GM18511 (cell line): ENCODE data around the gene CTNNA2.

Experiments
- ATAC-seq: cut with Tn5 transposase; IDR thresholded peaks from one replicate; pipeline ENCODE4 v1.9.1; 2021; ENCODE audit warnings: mild to moderate bottlenecking, moderate library complexity; ENCODE audit not compliant: unreplicated experiment

The CTNNA2 gene

GRCh38 chr2:80340022-80340421 is 827.2 kb downstream of the CTNNA2 start:
- ATAC-seq = no peak

- no peak for ATAC-seq
Observed at GRCh38 chr2:80348078-80348477, 835.2 kb downstream of the CTNNA2 start.

GRCh38 chr2:80348953-80349352 is 836.1 kb downstream of the CTNNA2 start:
- ATAC-seq = no peak

DNA sequence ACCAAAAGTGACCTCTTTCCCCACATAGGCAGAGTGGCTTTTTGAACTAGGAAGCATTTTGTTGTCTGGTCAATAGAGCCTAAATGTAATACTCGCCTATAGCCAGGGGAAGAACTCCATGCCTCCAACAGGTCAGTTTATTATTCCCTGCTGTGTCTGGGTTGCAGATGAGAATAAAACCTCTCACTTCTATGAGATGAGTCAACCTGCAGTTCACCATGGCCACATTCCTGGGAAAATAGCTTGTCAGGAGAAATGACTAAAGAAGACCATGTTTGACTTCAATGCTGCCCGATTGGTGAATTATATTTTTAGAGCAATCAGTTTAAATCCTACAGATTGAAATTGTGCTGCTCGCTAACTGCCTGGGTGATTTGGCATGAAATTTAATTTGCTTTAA is 838.4 kb downstream of the CTNNA2 start:
- ATAC-seq = no peak

- no peak for ATAC-seq
Observed at GRCh38 chr2:80354858-80355257, 842.0 kb downstream of the CTNNA2 start.

- ATAC-seq = no peak
Observed at GRCh38 chr2:80361904-80362303, 849.1 kb downstream of the CTNNA2 start.

DNA sequence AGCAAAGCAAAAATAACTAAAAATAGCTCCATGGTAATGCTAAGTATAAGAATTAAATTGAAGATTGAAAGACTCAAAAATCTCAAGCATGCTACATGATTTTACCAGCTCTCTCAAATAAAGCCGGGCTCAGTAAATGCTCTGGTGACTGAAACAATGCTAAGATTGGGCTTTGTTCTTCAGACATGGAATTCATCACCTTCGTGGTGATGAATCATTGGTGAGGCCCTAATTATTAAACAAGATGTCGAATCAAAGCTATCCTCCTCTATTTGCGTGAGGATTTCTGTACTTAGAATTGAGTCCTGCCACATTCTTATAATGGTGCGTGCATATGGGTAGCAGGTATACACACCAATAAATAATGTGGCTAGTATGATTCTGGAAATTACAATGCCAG is 850.5 kb downstream of the CTNNA2 start:
- no peak for ATAC-seq

- ATAC-seq = no peak
Observed at GRCh38 chr2:80363791-80364349, 851.0 kb downstream of the CTNNA2 start.

- ATAC-seq = no peak
Observed at GRCh38 chr2:80364524-80365212, 851.8 kb downstream of the CTNNA2 start.

DNA sequence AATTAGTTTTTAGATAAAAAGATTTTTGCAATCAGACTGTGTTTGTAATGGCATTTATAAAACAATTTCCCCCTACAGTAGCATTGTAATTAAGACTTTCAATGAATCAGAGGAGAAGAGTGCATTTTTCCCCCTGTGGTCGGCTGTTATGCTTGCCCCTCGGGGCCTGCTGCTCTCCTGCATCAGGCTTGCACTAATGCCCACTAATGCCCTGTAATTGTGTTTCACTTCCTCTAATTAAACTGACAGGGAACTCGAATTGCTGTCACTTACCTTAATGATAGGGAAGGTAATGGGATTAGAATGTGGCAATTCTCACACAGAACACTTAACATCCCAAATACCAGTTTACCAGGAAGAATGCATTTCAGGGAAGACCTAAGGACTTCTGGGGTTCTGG is 852.9 kb downstream of the CTNNA2 start:
- ATAC-seq = no peak

- no peak for ATAC-seq
Observed at GRCh38 chr2:80370375-80371009, 857.6 kb downstream of the CTNNA2 start.

DNA sequence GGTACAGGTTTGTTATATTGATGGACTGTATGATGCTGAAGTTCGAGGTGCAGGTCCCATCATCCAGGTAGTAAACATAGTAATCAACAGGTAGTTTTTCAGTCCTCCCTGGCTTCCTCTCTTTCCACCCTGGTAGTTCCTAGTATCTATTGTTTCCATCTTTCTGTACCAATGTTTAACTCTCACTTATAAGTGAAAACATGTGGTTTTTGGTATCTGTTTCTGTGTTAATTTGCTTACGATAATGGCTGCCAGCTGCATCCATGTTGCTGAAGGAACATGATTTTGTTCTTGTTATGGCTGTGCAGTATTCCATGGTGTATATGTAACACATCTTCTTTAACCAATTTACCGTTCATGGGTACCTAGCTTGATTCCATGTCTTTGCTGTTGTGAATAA is 861.3 kb downstream of the CTNNA2 start:
- no peak for ATAC-seq

- ATAC-seq = no peak
Observed at GRCh38 chr2:80377071-80377470, 864.2 kb downstream of the CTNNA2 start.

DNA sequence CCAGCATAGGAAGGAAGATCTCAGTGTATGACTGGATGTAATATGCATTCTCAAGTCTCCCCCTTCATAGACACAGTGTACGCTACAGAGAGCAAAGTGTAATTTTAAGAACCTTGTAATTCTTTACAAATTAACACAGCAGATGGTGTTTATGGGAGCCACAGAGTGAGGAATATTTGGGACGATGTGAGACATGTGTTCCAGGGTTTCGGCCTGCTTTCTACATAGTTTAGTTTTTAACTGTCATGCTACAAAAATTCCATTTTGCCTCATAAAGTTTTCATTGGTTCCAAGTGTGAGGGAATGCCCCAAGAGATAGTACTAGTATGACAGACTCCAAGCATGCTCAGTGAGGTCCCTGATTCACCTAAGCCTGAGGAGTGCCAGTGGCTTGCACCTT is 867.9 kb downstream of the CTNNA2 start:
- no peak for ATAC-seq

- no peak for ATAC-seq
Observed at GRCh38 chr2:80381666-80382065, 868.8 kb downstream of the CTNNA2 start.

DNA sequence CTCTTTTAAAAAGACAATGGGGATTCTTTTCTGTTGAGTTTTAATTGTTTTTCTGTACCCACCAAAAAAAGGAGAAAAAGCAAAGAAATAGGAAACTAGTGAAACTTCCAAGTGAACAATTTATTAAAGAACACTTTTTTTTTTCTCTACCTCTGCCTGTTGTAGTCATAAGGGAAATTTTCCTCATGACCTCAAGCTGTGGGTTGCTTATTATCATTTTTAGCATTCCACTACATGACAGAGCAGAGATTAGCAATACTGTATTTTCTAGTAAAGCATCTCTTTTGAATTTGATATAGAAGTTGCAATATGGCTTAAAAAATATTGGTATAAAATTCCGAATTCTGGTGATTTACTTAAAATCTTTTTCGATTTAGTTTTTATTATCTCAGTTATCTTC is 879.6 kb downstream of the CTNNA2 start:
- no peak for ATAC-seq

DNA sequence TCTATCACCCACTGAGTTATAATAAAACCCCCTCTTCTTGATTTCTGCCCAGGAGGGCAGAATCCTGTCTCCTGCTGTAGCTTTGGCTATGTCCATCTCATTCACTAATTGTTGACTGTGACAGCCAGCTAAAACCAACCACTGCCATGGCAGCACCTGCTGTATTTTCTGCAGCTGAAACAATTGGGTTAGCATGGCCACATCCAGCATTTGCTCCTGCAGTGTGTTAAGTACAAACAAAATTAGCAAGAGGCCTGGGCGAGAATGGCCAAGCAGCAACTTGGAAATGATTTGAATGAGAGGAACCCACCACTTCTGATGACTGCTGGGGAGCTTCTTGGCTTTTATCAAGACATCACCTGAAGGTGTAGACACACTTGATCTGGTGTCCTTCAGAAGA is 881.1 kb downstream of the CTNNA2 start:
- ATAC-seq = no peak

DNA sequence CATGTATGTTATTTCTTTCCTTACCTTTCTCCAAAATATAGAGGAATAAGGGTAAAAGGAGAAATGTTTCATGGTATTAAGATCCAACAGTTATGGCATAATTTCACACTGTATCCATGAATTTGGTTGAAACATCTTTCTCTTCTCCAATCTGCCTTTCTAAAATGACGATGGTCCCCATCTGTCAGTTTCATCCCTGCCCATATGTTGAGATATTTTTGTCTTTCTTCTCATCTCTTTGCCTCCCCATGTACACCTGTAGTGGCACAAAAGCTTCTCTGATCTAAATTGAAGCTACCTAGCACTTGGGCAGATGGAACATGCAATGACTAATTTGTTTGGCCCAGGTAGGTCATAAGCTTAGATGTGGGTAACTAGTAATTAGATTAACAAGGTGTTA is 882.4 kb downstream of the CTNNA2 start:
- ATAC-seq = no peak

- ATAC-seq = no peak
Observed at GRCh38 chr2:80396276-80396675, 883.4 kb downstream of the CTNNA2 start.

DNA sequence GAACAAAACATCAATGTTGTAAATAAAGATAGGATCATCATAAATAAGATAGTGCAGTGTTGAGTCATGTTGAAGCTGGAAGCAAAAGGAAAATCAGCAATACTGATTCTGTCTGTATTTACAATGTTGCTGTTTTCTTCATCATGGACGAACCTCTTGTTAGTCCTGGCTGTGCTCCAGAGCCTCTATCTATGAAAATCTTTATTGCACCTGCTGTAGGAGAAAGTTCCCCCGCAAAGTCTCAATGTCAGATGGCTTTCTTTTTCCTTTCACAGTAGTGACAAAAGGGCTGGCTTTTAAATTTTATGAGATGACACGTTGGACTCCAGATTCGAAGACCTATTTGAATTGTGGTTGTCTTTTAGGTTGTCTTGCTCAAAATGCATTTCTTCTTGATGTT is 890.2 kb downstream of the CTNNA2 start:
- ATAC-seq = no peak

DNA sequence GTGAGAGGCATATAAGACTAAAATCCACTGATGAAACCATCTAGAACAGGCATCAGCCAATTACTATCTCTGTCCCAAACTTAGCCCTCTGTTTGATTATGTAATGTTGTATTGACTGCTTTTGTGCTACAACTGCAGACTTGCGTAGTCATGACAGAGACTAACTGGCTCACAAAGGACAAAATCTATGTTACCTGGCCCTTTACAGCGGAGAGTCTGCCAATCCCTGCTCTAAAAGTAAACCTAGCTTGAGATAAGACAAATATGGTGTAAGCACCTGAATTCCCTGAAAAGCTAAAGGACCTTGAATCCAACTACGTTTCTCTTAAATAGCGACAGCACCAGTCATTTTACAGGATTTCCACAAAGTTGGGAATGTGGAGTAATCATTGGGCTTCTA is 894.5 kb downstream of the CTNNA2 start:
- ATAC-seq = no peak

GRCh38 chr2:80410346-80410745 is 897.5 kb downstream of the CTNNA2 start:
- no peak for ATAC-seq

DNA sequence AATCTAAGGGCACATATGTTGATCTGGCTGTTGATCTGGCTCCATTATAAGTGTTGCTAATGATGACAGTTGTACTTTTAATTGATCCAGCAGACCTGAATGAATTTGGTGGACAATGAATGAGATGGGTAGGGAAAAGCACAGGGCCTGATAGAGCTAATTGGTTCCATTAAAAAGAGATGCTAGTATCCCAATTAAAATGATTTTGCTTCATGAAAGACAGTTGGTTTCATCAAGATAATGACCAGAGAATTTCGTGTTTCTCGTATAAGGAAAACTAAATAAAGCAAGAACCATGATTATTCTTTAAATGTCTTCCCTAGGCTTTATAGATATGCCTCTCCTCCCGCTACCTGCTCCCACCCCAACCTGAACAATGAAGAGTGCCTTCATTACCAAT is 900.3 kb downstream of the CTNNA2 start:
- no peak for ATAC-seq
